HG03097 (cell line): ENCODE data around the gene FKRP.
"Not testable (repeated sequence)": the region's sequence is repeated elsewhere in the genome, so short reads cannot be mapped to it uniquely, and the experiment has no call there.

Source experiments
- ATAC-seq: cut with Tn5 transposase; IDR thresholded peaks from one replicate; pipeline ENCODE4 v1.9.1; 2021; ENCODE audit not compliant: unreplicated experiment, low FRiP score

Gene FKRP

GRCh38 chr19:46755853-46756543, 10.1 kb downstream of the FKRP start:
- no peak for ATAC-seq

DNA sequence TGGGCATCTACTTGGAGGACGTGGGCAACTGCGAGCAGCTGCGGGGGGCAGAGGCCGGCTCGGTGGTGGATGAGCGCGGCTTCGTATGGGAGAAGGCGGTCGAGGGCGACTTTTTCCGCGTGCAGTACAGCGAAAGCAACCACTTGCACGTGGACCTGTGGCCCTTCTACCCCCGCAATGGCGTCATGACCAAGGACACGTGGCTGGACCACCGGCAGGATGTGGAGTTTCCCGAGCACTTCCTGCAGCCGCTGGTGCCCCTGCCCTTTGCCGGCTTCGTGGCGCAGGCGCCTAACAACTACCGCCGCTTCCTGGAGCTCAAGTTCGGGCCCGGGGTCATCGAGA, 10.7 kb downstream of the FKRP start:
- no peak for ATAC-seq

GRCh38 chr19:46759206-46759605, 13.3 kb downstream of the FKRP start:
- ATAC-seq: no peak

GRCh38 chr19:46759817-46760333, 14.0 kb downstream of the FKRP start:
- ATAC-seq: no peak

GRCh38 chr19:46760363-46760762, 14.5 kb downstream of the FKRP start:
- no peak for ATAC-seq

- ATAC-seq: not testable (repeated sequence)
Measured at GRCh38 chr19:46760897-46761296, 15.0 kb downstream of the FKRP start.

GRCh38 chr19:46761418-46761831, 15.6 kb downstream of the FKRP start:
- no peak for ATAC-seq

DNA sequence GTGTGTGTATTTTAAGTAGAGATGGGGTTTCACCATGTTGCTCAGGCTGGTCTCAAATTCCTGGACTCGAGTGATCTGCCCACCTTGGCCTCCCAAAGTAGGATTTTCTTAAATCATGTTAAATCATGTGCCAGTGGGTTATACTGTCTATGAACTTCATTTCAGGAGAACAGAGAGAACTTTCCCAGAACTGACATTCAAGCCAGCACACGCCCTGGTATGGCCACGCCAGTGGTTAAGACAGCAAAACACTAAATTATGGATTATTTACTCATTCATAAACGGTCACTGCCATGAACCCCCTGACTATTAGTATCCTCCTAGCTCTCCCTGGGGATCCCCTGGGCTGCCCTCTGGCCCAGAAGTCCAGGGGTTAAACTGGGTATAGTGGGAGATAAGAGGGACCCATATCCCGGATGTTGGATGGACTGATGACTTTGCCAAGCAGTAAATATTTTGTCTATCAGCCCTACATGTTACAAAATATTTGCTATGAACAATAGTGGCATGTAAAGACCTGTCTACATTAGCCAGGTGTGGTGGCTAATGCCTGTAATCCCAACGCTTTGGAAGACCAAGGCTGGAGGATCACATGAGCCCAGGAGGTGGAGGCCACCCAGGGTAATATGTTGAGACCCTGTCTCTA, 16.5 kb downstream of the FKRP start:
- ATAC-seq: no peak

DNA sequence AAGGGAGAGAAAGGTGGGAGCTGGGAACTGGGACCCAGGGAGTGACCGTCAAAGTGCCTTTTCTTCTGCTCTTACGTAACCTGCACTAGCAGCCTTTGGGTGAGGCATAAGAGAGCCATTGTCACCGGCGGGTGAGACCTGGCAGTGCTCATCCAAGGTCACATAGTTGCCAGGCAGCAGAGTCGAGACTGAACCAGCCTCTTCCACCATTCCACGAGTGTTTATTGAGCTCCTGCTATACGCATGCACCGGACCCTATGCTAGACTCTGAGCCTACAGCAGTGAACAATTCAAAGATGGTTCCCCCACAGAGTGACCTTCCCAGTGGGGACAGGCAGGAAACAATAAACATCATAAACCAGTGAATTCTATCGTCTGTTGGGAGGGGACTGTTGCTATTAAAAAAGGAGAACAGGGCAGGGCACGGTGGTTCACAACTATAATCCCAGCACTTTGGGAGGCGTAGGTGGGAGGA, 19.0 kb downstream of the FKRP start:
- no peak for ATAC-seq

DNA sequence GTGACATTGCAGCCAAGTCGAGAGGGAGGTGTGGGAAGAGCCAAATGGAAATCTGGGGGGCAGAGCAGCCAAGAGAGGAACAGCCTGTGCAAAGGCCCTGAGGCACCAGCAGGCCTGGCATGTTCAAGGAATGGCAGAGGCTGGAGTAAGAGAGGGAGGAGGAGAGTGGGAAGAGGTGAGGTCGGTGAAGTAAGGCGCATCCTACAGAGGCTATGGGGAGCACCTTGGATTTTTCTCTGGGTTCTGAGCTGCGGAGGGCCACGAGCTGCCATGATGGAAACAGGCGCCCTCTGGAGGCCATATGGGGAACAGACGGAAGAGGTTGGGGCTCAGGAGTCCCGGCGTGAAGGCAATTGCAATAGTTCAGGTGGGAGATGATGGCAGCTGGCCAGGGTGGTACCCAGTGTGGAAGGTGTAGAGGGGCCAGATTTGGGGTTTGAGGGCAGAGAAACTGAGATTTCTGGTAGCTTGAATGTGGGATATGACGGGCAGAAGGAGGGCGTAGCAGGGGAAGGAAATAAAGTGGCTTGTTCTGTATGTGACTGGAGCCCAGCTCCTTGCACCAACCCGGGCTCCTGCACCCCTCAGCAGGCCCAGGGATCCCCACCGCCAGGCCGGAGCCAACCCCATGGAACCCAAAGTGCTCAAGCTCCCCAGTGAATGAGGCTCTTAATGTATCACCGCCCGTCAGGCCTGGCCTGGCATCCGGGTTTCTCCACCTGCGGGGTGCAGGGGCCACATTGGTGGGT, 20.9 kb downstream of the FKRP start:
- no peak for ATAC-seq

GRCh38 chr19:46768746-46769145, 22.9 kb downstream of the FKRP start:
- ATAC-seq: not testable (repeated sequence)

- ATAC-seq: no peak
Measured at GRCh38 chr19:46772170-46773017, 26.5 kb downstream of the FKRP start.

DNA sequence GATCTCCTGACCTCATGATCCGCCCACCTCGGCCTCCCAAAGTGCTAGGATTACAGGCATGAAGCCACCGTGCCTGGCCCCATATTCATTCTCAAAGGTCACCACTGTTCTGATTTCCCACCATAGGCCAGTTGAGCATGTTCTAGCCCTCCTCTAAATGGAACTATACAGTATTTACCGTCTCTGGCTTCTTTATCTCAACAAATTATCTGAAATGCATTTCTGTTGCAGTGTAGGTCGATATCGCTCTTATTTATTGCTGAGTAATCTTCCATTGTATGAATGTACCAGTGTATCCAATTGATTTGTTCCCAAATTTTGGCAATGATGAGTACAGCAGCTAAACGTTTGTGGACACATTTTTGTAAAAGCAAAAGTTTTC, 27.2 kb downstream of the FKRP start:
- ATAC-seq: no peak

- ATAC-seq: no peak
Measured at GRCh38 chr19:46775642-46776258, 29.9 kb downstream of the FKRP start.

GRCh38 chr19:46776927-46777911, 31.4 kb downstream of the FKRP start:
- ATAC-seq: no peak

DNA sequence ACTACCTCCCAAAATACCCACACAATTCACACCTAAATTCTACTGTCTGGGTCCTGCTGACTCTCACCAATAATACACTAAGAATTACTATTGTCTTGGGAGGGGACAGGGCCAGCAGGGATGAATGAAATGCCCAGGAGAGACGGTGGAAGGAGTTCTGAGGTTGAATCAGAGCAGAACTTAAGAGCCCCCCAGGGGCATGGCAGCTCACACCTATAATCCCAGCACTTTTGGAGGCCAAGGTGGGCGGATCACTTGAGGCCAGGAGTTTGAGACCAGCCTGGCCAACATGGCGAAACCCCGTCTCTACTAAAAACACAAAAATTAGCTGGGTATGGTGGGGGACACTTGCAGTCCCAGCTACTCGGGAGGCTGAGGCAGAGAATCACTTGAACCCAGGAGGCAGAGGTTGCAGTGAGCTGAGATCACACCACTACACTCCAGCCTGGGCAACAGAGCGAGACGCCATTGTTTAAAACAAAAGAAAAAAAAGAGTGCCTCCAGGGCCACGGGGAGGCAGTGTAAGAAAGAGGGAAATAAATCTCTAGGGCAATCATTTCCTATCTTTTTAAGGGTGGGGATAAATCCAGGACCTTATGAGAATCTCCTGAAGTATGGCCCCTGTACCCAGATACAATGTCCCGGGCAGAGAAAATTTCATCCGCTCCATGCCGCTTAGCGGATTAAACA, 32.2 kb downstream of the FKRP start:
- ATAC-seq: not testable (repeated sequence)

- no peak for ATAC-seq
Measured at GRCh38 chr19:46782355-46783019, 36.6 kb downstream of the FKRP start.

DNA sequence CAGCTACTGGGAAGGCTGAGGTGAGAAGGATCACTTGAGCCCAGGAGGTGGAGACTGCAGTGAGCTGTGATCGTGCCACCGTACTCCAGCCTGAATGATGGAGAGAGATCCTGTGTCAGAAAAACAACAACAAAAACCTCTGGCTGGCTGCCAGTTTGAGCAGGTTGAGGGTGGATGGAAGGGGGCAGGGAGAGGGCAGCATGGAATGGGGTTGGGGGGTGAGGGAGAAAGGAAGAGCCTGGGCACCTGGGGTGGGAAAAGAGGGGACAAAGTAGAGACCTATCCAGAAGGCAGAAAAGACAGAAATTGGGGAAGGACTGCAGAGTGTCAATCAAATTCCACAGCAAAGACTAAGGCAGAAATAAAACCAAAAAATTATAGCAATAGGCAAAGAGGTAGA, 37.8 kb downstream of the FKRP start:
- no peak for ATAC-seq
